ENCODE data around the gene ATXN1.

Gene ATXN1

GRCh38 chr6:16592223-16592911 is 168.9 kb downstream of the ATXN1 start:
- Histone ChIP-seq H3K9me2 (replicated peaks; ENCODE audit: control insufficient read depth, low read length) (no peaks in the 10 kb centered on the region), H3K9me3 (ENCODE audit: control insufficient read depth, insufficient read depth, low read length) (peaks cover 6% of the 10 kb centered on the region; the same call in 1 of the 2 replicates), H3K27ac (ENCODE audit: low read depth, low read length) (peak overlapping the region; percentile 36; the same call in 1 of the 2 replicates), H3K79me2 (ENCODE audit: control insufficient read depth, low read length) (no peaks in the 10 kb centered on the region), H3K4me2 (ENCODE audit: low read length) (peak overlapping the region; percentile 59), H4K20me1 (ENCODE audit: control insufficient read depth, insufficient read depth, low read depth, low read length) (no peaks in the 10 kb centered on the region), H3K4me1 (ENCODE audit: control insufficient read depth, low read length) (peaks cover 44% of the 10 kb centered on the region), H3K4me3 (ENCODE audit: low read length) (peak overlapping the region; percentile 21; the same call in 1 of the 2 replicates), H3F3A (ENCODE audit: control insufficient read depth, insufficient read depth) (0 out of 2 replicates have a peak, but pooled peaks cover 2% of the 10 kb centered on the region), H3K36me3 (ENCODE audit: control insufficient read depth, low read length) (no peaks in the 10 kb centered on the region), H3K27me3 (ENCODE audit: control insufficient read depth, low read length) (no peaks in the 10 kb centered on the region)
- TF ChIP-seq, protein P1, sequence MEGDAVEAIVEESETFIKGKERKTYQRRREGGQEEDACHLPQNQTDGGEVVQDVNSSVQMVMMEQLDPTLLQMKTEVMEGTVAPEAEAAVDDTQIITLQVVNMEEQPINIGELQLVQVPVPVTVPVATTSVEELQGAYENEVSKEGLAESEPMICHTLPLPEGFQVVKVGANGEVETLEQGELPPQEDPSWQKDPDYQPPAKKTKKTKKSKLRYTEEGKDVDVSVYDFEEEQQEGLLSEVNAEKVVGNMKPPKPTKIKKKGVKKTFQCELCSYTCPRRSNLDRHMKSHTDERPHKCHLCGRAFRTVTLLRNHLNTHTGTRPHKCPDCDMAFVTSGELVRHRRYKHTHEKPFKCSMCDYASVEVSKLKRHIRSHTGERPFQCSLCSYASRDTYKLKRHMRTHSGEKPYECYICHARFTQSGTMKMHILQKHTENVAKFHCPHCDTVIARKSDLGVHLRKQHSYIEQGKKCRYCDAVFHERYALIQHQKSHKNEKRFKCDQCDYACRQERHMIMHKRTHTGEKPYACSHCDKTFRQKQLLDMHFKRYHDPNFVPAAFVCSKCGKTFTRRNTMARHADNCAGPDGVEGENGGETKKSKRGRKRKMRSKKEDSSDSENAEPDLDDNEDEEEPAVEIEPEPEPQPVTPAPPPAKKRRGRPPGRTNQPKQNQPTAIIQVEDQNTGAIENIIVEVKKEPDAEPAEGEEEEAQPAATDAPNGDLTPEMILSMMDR (IDR thresholded peaks at IDR 0.05; ENCODE audit: low read depth, low read length, poor library complexity, severe bottlenecking), result no peak
- no peak for TF ChIP-seq EZH2phosphoT487 (IDR thresholded peaks at IDR 0.05; ENCODE audit: borderline replicate concordance, low read length)

DNA sequence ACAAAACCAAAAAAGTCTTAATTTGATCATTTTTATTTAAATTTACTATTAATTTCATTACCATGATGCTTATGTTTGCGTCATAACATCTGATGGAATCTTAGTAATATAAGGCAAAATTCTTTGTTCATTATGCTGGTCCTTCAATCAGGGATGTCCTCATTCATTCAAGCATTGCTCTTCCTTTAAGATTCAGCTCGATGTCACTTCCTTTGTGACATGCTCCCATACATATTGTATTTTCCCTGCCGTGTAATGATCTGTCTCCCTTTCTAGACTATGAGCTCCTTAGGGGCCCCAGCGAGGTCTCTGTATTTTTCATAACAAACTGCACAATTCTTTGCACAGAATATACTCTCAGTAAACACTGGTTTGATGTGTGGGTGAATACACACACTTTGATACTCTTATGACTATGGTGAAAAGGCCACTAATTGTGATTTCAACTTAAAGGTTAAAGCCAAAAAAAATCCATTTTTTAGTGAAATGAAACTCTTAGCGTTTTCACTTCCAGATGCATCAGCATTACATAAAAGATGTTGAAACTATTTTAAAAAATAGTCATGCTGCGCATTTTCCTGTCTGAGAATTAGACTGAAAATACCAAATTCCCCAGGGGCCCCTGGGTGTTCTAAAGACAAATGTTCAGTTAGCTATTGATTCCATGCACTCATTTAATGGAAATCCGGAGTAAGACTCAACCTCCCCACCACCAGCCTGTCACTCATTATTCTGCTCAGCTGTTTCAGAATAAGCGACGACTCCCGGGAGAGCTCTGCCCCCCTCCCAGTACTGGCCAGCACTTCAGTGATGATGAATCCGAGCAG is 169.7 kb downstream of the ATXN1 start:
- H4K20me1 ChIP-seq (ENCODE audit: control insufficient read depth, insufficient read depth, low read depth, low read length), result no peaks in the 10 kb centered on the region
- peak overlapping the region; percentile 21; the same call in 1 of the 2 replicates for H3K4me3 ChIP-seq (ENCODE audit: low read length)
- H3K79me2 ChIP-seq (ENCODE audit: control insufficient read depth, low read length), result no peaks in the 10 kb centered on the region
- H3K4me2 ChIP-seq (ENCODE audit: low read length), result peak overlapping the region; percentile 59
- no peaks in the 10 kb centered on the region for H3K36me3 ChIP-seq (ENCODE audit: control insufficient read depth, low read length)
- H3K27ac ChIP-seq (ENCODE audit: low read depth, low read length), result peak overlapping the region; percentile 36
- TF ChIP-seq EZH2phosphoT487 (IDR thresholded peaks at IDR 0.05; ENCODE audit: borderline replicate concordance, low read length), result no peak
- TF ChIP-seq, protein P1 (IDR thresholded peaks at IDR 0.05; ENCODE audit: low read depth, low read length, poor library complexity, severe bottlenecking), result no peak
- H3K4me1 ChIP-seq (ENCODE audit: control insufficient read depth, low read length), result peaks cover 40% of the 10 kb centered on the region
- no peaks in the 10 kb centered on the region for H3K9me2 ChIP-seq (replicated peaks; ENCODE audit: control insufficient read depth, low read length)
- H3F3A ChIP-seq (ENCODE audit: control insufficient read depth, insufficient read depth), result 0 out of 2 replicates have a peak, but pooled peaks cover 2% of the 10 kb centered on the region
- no peaks in the 10 kb centered on the region for H3K27me3 ChIP-seq (ENCODE audit: control insufficient read depth, low read length)
- H3K9me3 ChIP-seq (ENCODE audit: control insufficient read depth, insufficient read depth, low read length), result peaks cover 6% of the 10 kb centered on the region; the same call in 1 of the 2 replicates

- no peaks in the 10 kb centered on the region for H3K27me3 ChIP-seq (ENCODE audit: control insufficient read depth, low read length)
- H3F3A ChIP-seq (ENCODE audit: control insufficient read depth, insufficient read depth), result no peaks in the 10 kb centered on the region
- peaks cover 7% of the 10 kb centered on the region for H3K4me1 ChIP-seq (ENCODE audit: control insufficient read depth, low read length)
- no peak overlapping the region for H3K4me2 ChIP-seq (ENCODE audit: low read length)
- TF ChIP-seq, protein P1 (IDR thresholded peaks at IDR 0.05; ENCODE audit: low read depth, low read length, poor library complexity, severe bottlenecking), result no peak
- no peak for TF ChIP-seq EZH2phosphoT487 (IDR thresholded peaks at IDR 0.05; ENCODE audit: borderline replicate concordance, low read length)
- H3K27ac ChIP-seq (ENCODE audit: low read depth, low read length), result no peak overlapping the region
- no peak overlapping the region for H3K4me3 ChIP-seq (ENCODE audit: low read length)
- no peaks in the 10 kb centered on the region for H4K20me1 ChIP-seq (ENCODE audit: control insufficient read depth, insufficient read depth, low read depth, low read length)
- no peaks in the 10 kb centered on the region for H3K9me3 ChIP-seq (ENCODE audit: control insufficient read depth, insufficient read depth, low read length)
- no peaks in the 10 kb centered on the region for H3K9me2 ChIP-seq (replicated peaks; ENCODE audit: control insufficient read depth, low read length)
- no peaks in the 10 kb centered on the region for H3K79me2 ChIP-seq (ENCODE audit: control insufficient read depth, low read length)
- no peaks in the 10 kb centered on the region for H3K36me3 ChIP-seq (ENCODE audit: control insufficient read depth, low read length)
Observed at GRCh38 chr6:16585805-16586204, 175.5 kb downstream of the ATXN1 start.
